OCI-LY7 (cell line): ENCODE results near the gene INTS6L.

Experiments
- CTCF ChIP-seq: fragments of 200-600 bp; sonication (generic); conservative IDR thresholded peaks from 2 replicates; pipeline ENCODE4 v1.5.1; 2014; ENCODE audit warnings: mild to moderate bottlenecking, antibody characterized with exemption, low read length, moderate library complexity, mixed read lengths
- EZH2phosphoT487 ChIP-seq: fragments of 200-600 bp; sonication (generic); IDR thresholded peaks from 2 replicates; pipeline ENCODE4 v1.6.1; 2018; ENCODE audit warnings: low read depth, borderline replicate concordance, mild to moderate bottlenecking, mixed run types, antibody characterized with exemption, low read length, moderate library complexity, mixed read lengths

GRCh38 chrX:135522132-135522530 lies 1.7 kb downstream of the INTS6L start:
- TF ChIP-seq CTCF (no peak), EZH2phosphoT487 (no peak)
